Measurements from ENCODE around the gene LOXL4.

LOXL4 gene

DNA sequence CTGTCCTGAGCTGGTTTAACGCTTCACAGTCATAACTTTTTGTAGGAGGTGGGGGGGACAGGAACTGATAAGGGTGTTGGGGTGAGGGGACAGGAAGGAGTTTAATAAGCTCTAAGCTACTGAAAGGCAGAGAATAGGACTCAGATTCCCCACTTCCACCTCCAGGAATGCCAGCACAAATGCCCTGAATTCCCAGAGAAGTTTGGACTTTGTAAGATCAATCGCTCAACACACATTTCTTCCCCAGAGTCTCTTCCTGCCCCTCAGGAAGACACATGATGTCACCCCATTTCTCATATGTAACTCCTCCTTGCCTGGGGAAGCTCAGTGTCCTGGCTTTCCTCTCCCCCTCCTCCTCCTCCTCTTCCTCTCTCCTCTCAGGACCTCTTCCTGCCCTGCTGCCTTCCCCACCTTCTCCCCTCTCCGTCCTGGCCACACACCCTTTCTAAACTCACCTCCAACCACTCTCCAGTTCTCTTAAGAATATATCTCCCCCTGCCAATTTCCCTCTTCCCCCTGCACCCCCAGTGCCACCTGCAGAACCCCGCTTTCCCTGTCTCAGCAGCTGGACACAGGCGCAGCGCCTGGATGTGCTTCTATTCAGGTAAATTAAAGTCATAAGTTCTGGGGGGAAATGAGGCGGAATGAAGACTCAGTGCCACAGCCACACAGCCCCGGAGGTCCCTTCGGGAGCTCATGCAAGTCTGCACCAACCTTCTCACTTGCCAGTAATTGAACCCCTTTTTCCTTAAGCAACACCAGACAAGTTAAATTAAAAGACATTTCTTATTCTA is 5.3 kb upstream of the LOXL4 start:
- no peak for ATAC-seq

DNA sequence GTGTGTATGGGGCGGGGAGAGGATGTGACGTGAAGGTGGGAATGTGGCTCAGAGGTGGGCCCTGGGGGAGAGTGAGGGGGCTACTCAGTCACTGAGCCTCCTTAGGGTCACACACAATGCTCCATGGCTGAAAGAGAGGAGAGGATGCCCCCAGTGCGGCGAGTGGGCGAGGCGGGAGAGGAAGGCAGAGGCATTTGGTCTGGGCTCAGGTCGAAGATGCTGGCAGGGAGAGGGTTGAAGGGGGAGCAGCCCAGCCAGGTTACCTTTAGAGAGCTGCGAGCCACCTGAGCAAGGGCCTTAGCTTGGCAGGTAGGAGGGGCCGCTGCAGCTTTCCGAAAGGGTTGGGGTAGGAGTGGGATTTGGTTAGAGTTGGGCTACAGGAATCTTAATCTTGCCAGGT is 4.7 kb upstream of the LOXL4 start:
- no peak overlapping the region for H3K27ac Mint-ChIP-seq
- H3K4me3 Mint-ChIP-seq, result no peak overlapping the region

More for the DNA sequence above, 5.3 kb upstream of the LOXL4 start:
- H3K4me3 Mint-ChIP-seq, result no peak overlapping the region
- peaks cover 19% of the 10 kb centered on the region for H3K27me3 Mint-ChIP-seq
- no peak overlapping the region for H3K27ac Mint-ChIP-seq
- H3K36me3 Mint-ChIP-seq, result no peaks in the 10 kb centered on the region
- H3K9me3 Mint-ChIP-seq, result no peaks in the 10 kb centered on the region
- H3K4me1 Mint-ChIP-seq, result peaks cover 7% of the 10 kb centered on the region

DNA sequence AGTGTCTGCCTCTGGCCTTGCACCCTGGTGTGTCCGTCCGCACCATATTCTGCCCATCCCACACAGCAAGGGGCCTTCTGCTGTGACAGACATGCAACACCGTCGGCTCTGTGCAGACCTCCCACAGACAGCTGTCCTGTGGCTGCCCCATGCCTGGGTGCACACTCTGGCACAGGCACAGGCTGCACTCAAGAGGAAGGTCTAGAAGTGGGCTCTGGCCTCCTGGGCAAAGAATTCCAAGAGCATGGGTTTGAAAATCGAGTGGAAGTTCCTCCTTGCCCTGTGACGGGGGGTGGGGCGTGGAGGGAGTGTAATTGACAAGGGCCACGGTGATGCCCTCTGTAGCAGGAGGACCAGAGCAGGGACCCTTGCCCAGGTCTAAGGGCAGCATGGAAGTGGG is 4.3 kb upstream of the LOXL4 start:
- no peak for ATAC-seq
- peaks cover 7% of the 10 kb centered on the region for H3K4me1 Mint-ChIP-seq
- H3K4me3 Mint-ChIP-seq, result no peak overlapping the region
- peaks cover 18% of the 10 kb centered on the region for H3K27me3 Mint-ChIP-seq
- H3K9me3 Mint-ChIP-seq, result no peaks in the 10 kb centered on the region
- no peak overlapping the region for H3K27ac Mint-ChIP-seq
- no peaks in the 10 kb centered on the region for H3K36me3 Mint-ChIP-seq

More for the DNA sequence above, 4.7 kb upstream of the LOXL4 start:
- Mint-ChIP-seq H3K36me3 (no peaks in the 10 kb centered on the region), H3K27me3 (peaks cover 18% of the 10 kb centered on the region), H3K9me3 (no peaks in the 10 kb centered on the region), H3K4me1 (peaks cover 7% of the 10 kb centered on the region)
- no peak for ATAC-seq

DNA sequence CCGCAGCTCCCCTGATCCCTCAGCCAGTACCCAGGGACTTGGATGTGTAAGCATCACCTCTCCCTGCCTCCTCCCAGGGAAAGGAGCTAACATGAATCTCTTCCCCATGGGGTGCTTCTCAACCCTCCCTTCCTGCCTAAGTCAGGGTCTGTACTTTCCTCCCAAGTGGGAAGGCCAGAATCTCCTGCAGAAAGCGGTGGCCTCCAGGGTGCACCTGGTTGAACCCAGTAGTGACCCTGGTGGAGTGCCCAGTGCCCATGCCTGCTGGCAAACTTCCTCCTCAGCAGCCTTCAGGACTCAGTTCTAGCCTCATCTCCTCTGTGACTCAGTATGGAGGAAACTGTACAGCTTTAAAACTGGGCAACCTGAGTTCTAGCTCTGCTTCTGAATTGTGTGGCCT is 2.8 kb upstream of the LOXL4 start:
- no peak overlapping the region for H3K27ac Mint-ChIP-seq
- ATAC-seq, result no peak
- peaks cover 3% of the 10 kb centered on the region for H3K4me1 Mint-ChIP-seq
- peaks cover 32% of the 10 kb centered on the region for H3K27me3 Mint-ChIP-seq
- no peaks in the 10 kb centered on the region for H3K9me3 Mint-ChIP-seq
- H3K36me3 Mint-ChIP-seq, result no peaks in the 10 kb centered on the region
- no peak overlapping the region for H3K4me3 Mint-ChIP-seq

DNA sequence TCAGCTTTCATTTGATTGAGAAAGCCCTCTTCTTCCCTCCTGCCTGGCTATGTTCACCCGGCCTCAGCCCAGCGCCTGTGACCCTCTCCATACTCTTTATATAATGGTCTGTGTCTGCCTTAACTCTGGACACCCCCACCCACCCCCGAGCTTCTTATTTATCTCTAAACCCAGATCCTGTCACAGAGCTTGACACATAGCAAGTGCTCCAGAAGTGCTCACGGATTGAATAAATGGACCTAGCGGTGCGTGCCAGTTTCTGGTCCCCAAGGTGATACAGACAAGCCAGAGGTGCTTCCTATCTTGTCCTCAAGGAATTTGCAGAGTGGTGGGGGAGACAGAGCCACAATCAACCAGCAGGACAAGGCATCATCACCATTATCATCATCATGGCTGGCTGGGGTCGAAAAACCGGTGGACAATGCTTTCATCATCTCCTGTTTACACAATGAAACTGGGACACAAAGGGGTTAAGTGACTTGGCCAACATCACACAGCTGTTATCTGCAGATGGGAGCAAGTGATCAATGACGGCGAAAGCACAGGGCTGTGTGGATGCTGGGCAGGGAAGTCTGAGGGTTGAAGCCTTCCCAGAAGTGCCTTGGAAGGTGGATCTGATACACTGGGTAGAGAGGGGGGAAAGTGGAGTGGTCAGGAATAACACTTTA is 2.2 kb upstream of the LOXL4 start:
- no peaks in the 10 kb centered on the region for H3K9me3 Mint-ChIP-seq
- peaks cover 36% of the 10 kb centered on the region for H3K27me3 Mint-ChIP-seq
- H3K27ac Mint-ChIP-seq, result no peak overlapping the region
- H3K36me3 Mint-ChIP-seq, result no peaks in the 10 kb centered on the region
- no peaks in the 10 kb centered on the region for H3K4me1 Mint-ChIP-seq
- ATAC-seq, result no peak
- no peak overlapping the region for H3K4me3 Mint-ChIP-seq

DNA sequence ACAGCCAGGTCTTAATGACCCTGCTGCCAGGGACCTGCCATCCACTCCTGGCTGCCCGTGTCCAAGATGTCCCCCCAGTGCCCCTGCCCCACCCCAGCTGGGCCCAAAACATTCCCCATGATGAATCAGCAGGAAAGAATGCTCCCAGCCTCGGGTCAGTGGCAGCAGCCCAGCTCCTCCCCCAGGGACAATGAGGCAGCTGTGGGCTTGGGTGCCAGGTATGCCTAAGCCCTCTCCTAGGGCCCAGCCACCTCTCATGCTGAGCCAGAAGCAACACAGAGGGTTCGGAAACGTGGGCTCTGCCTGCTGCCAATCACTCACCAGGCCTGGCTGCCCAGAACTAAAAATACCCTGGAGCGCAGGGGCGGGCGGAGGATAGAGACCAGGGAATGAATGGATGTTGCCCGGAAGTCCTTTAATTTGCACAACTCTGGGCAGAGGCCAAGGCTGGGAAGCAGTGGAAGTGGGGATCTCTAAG is 1.5 kb upstream of the LOXL4 start:
- H3K27me3 Mint-ChIP-seq, result peaks cover 36% of the 10 kb centered on the region
- no peaks in the 10 kb centered on the region for H3K9me3 Mint-ChIP-seq
- ATAC-seq, result no peak
- peak overlapping the region; percentile 45 for H3K4me3 Mint-ChIP-seq
- no peaks in the 10 kb centered on the region for H3K4me1 Mint-ChIP-seq
- no peak overlapping the region for H3K27ac Mint-ChIP-seq
- H3K36me3 Mint-ChIP-seq, result no peaks in the 10 kb centered on the region

DNA sequence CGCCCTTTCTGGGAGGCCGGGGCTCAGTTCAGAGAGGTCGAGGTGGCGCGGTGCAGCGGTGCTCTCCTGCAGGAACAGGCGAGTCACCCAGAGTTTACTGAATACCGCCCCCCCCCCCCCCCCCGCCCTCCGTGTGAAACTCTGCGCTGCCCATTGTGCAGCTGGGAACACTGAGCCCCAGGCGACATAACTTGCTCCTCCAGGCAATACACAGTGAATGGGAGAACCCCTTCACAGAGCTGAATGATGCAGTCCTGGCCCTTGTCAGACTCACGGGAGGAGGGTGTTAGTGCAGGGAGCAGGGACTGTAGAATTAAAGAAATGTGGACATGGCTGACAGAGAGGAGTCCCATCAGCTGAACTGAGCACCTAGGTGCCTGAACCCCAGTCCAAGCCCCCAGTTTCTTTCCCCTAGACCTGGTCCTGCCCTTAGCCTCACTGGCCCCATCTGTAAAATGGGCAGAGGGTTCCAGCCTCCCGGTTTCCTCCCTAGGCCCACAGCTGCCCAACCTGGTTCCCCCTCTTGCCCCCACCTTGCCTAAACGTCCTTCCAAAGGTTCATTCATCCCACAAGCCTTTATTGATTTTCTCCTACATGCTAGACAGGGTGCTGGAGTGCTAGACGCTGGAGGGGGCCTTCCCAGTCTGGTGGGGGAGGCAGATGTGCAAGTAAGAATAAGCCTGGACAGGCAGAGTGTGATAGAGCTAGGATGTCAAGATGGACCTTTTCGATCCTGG is 869 bp upstream of the LOXL4 start:
- H3K36me3 Mint-ChIP-seq, result no peaks in the 10 kb centered on the region
- H3K27me3 Mint-ChIP-seq, result peaks cover 36% of the 10 kb centered on the region
- no peaks in the 10 kb centered on the region for H3K9me3 Mint-ChIP-seq
- ATAC-seq, result no peak
- no peaks in the 10 kb centered on the region for H3K4me1 Mint-ChIP-seq
- H3K4me3 Mint-ChIP-seq, result peak overlapping the region; percentile 70
- no peak overlapping the region for H3K27ac Mint-ChIP-seq

DNA sequence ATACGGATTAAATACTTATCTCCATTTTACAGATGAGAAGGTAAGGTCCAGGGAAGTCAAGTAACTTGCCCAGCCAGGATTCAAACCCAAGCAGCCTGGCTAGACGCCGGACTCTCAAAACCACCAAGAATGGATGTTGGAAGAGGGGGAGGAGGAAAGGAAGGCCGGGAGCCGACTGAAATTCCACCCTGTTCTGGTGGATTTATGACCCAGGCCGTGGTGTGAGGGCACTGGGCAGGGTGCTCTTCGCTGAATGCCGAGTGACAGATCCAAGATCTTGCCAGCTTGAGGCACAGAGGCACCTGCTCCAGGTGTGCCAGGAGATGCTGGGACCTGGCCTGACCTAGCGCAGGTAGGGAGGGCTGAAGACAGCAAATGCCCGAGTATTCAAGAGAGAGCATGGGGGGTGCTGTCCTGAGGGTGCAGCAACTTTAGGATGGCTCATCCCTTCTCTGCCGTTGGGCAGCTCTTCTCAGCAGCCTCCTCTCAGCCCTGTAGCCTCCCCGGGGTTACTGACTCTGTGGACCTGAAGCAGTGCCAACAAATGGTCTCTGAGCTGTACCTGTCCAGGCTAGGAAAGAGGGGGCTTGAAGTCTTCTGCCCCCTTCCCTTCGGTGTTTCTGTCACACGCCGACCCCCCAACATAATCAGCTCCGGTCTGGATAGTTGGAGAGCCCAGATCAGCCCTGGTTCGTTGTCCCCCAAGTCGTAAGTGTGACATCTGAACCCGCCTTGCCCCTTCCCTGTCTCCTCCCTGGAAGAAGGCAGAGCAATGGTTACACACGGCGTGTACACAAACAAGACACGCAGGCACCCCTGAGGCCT is 713 bp downstream of the LOXL4 start:
- ATAC-seq, result no peak
- H3K27ac Mint-ChIP-seq, result no peak overlapping the region
- no peaks in the 10 kb centered on the region for H3K4me1 Mint-ChIP-seq
- H3K9me3 Mint-ChIP-seq, result no peaks in the 10 kb centered on the region
- no peaks in the 10 kb centered on the region for H3K36me3 Mint-ChIP-seq
- peak overlapping the region; percentile 71 for H3K4me3 Mint-ChIP-seq
- H3K27me3 Mint-ChIP-seq, result peaks cover 28% of the 10 kb centered on the region

DNA sequence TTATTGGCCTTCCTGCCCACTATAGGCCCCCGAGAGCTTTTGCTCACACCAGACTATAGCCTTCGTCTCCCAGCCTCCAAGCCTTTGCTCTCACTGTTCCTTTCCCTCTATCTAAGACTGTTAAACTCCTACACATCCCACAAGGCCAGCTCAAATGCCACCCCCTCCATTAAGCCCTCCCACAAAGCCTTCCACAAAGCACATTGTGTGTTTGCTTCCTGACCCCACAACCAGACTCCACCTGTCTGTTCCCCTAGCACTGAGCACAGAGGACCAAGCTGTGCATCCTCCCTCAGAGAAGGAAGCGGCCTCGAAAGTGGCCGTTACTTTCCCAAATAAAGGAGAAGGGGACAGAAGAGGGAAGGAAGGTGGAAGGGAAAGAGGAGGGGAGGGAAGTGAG is 1.3 kb downstream of the LOXL4 start:
- H3K9me3 Mint-ChIP-seq, result no peaks in the 10 kb centered on the region
- H3K27me3 Mint-ChIP-seq, result peaks cover 28% of the 10 kb centered on the region
- no peaks in the 10 kb centered on the region for H3K4me1 Mint-ChIP-seq
- no peaks in the 10 kb centered on the region for H3K36me3 Mint-ChIP-seq
- no peak overlapping the region for H3K27ac Mint-ChIP-seq
- ATAC-seq, result no peak
- H3K4me3 Mint-ChIP-seq, result no peak overlapping the region

DNA sequence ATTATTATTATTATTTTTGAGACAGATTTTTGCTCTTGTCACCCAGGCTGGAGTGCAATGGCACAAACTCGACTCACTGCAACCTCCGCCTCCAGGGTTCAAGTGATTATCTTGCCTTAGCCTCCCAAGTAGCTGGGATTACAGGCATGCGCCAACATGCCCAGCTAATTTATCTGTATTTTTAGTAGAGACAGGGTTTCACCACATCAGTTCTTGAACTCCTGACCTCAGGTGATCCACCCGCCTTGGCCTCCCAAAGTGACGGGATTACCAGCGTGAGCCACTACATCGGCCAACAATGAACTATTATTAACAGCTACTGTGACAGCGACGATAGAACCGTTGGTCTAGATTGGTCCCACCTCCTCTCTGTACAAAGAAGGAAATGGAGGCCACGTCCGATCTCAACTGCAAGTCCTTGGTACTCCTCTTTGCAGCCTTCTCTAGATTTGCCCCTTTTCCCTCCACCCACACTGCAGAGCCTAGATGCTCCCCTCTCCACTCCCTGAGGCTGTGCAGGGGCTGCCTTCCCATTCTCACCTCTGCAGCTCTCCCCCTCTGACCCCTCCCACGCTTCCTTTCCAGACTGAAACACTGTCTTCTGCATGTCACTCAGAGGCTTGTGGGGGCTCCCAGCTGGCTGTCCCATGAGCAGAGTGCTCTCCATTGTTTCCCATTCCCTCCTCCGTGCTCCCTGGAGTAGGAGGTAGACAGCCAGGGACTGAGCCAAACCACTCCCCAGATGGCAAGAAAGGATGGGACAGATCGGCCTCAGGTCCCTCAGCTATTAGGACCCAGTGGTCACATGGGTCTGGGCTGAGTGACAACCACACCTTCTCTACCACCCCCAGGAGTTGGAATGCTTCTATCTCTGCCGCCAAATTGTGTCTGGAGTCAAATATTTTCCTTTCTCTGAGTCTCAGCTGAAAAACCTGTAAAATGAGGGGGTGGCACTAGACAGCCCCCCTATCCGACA is 2.3 kb downstream of the LOXL4 start:
- ATAC-seq, result no peak
- Mint-ChIP-seq H3K27me3 (peaks cover 28% of the 10 kb centered on the region), H3K27ac (no peak overlapping the region), H3K4me1 (no peaks in the 10 kb centered on the region), H3K9me3 (no peaks in the 10 kb centered on the region), H3K4me3 (no peak overlapping the region), H3K36me3 (peaks cover 4% of the 10 kb centered on the region)

DNA sequence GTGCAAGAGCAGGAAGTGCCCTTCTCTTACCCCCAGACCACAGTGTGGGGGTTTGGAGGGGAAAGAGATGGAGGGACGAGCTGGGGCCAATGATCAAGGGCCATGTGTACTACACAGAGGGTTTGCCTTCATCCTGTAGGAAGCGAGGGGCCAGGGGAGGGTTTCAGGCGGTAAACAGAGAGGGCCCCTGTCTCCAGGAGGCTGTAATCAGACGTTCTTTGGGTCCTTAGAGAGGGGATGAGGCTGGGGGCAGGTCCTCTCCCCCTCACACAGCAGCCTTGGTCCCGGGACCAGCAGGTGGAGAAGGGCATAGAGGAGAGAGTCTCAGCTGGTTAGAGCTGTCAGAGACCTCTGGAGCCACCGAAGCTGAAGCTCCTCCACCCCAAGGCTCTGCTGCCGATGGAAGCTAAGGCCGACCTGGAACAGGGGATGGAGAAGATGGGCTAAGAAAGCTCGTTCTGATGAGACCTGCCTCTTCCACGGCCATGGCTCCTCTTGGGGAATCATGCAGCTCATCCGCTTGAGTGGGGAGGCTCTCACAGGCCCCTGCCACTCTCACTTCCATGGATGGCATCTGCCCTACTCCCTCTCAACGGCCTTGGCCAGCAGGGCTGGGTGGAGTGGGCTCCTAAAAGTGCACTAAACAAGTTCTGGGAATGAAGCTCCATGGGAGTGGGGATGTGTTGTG is 3.5 kb downstream of the LOXL4 start:
- Mint-ChIP-seq H3K4me1 (no peaks in the 10 kb centered on the region), H3K9me3 (no peaks in the 10 kb centered on the region), H3K27ac (no peak overlapping the region), H3K27me3 (peaks cover 27% of the 10 kb centered on the region), H3K4me3 (no peak overlapping the region), H3K36me3 (peaks cover 7% of the 10 kb centered on the region)
- ATAC-seq, result no peak

DNA sequence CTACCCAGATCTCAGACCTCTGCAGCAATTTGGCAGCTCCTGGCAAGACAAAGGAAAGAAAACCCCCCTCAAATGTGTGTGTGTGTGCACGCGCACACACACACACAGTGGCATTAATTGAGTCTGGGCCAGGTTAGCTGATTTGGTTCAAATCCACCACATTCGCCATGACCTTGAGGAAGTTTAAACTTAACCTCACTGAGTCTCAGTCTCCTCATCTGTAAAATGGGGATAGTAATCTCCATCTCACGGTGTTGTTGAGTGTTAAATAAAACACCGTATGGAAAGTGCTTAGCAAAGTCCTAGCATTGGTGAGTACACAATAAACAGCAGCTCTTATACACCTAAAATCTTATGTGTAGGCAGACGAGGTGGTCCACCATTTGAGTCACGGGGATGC is 4.9 kb downstream of the LOXL4 start:
- Mint-ChIP-seq H3K4me1 (no peaks in the 10 kb centered on the region), H3K9me3 (no peaks in the 10 kb centered on the region), H3K27me3 (peaks cover 19% of the 10 kb centered on the region), H3K4me3 (no peak overlapping the region), H3K36me3 (peaks cover 7% of the 10 kb centered on the region), H3K27ac (no peak overlapping the region)
- ATAC-seq, result no peak

DNA sequence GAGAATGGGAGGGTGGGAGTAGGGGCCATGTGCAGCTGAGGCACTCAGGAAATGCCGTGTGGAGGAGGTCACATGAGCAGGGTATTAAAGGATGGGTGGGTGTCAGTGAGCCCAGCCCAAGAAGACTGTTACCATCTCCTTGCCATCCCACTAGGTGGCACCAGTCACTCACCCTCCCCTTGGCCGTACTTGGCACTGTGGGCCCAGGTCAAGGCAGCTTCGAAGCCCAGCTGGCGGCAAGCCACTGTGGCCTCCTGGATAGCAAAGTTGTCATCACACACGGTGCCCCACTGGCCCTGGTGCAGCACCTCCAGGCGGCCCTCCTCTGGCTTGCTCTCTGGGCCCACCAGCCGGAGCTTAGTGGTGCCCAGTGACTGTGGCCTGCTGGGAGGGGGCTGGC is 5.4 kb downstream of the LOXL4 start:
- Mint-ChIP-seq H3K27me3 (peaks cover 19% of the 10 kb centered on the region), H3K9me3 (no peaks in the 10 kb centered on the region), H3K4me3 (no peak overlapping the region), H3K27ac (no peak overlapping the region), H3K4me1 (no peaks in the 10 kb centered on the region), H3K36me3 (peaks cover 8% of the 10 kb centered on the region)
- ATAC-seq, result no peak
